ENCODE measurements around the gene RIPOR3. TPM values are rescaled to one million over a fixed set of nuclear protein-coding genes. Genes with fewer than 3 reads are reported as not detected.

RIPOR3 gene
- polyA plus RNA-seq, 2 of the 4 experiments (the other 2 are of a cell fraction) = 0.03 to 0.06 TPM

- TF ChIP-seq ZC3H11A (IDR thresholded peaks at IDR 0.05) = no peak
- TF ChIP-seq MYC (IDR thresholded peaks at IDR 0.05; ENCODE audit: borderline replicate concordance, low read length) = no peak
- 0 out of 2 replicates have a peak, but pooled peaks have one; percentile 35 for TF ChIP-seq ATOH8 (CRISPR knock-in tag; IDR thresholded peaks at IDR 0.05; ENCODE audit: low read depth)
- peak; percentile 41; the same call in 1 of the 2 replicates for TF ChIP-seq GATA3 (IDR thresholded peaks at IDR 0.05; ENCODE audit: borderline replicate concordance)
- TF ChIP-seq KDM1A (IDR thresholded peaks at IDR 0.05; ENCODE audit: low read depth) = no peak
- no peak for TF ChIP-seq ZFP36 (IDR thresholded peaks at IDR 0.05; ENCODE audit: borderline replicate concordance, partially characterized antibody)
- no peak for TF ChIP-seq RFX5 (IDR thresholded peaks at IDR 0.05)
- no peak for TF ChIP-seq POLR2A (IDR thresholded peaks at IDR 0.05; ENCODE audit: low read length)
- no peak for TF ChIP-seq E2F6 (IDR thresholded peaks at IDR 0.05; ENCODE audit: borderline replicate concordance, low read depth)
- TF ChIP-seq BCL3 (IDR thresholded peaks at IDR 0.05) = no peak
- no peak for TF ChIP-seq TFCP2L1 (CRISPR knock-in tag; IDR thresholded peaks at IDR 0.05)
- no peak for TF ChIP-seq BHLHE40 (IDR thresholded peaks at IDR 0.05; ENCODE audit: low read depth, low read length)
- no peak for TF ChIP-seq EHMT2 (IDR thresholded peaks at IDR 0.05; ENCODE audit: low read depth)
- no peak for TF ChIP-seq FOXS1 (CRISPR knock-in tag; IDR thresholded peaks at IDR 0.05)
- TF ChIP-seq HOXB13 (CRISPR knock-in tag; IDR thresholded peaks at IDR 0.05; ENCODE audit: low read depth) = no peak
- TF ChIP-seq HOXB5 (CRISPR knock-in tag; IDR thresholded peaks at IDR 0.05) = no peak
- TF ChIP-seq CEBPB (IDR thresholded peaks at IDR 0.05) = no peak
- TF ChIP-seq NR3C1 (IDR thresholded peaks at IDR 0.05) = no peak
- no peak for TF ChIP-seq ESRRA (IDR thresholded peaks at IDR 0.05; ENCODE audit: borderline replicate concordance, low read length)
- TF ChIP-seq ELK1 (IDR thresholded peaks at IDR 0.05; ENCODE audit: low read depth, low read length) = no peak
These were observed 21.0 kb downstream of the RIPOR3 start (continued) for GRCh38 chr20:50670126-50670862.

- 94% methylated on average over 4 of the region's 4 CpGs for WGBS (ENCODE audit: missing lambda C conversion rate)
- Histone ChIP-seq H3K4me3 (no peak overlapping the region), H3K27ac (peak overlapping the region in 1 of 2 experiments; percentile 88; a peak in 2 of 6 replicates), H3K9me3 (no peaks in the 10 kb centered on the region), H3K4me1 (peaks cover 34% of the 10 kb centered on the region), H3K4me2 (no peak overlapping the region)
- ChIA-PET CTCF (interaction anchor here (1.5 to 11.3 kb wide), 5 partner anchors 12 to 119 kb away, joined by 3 to 90 read pairs (median 17); no protein-coding TSS in a partner anchor), POLR2A (no interaction called here)
- no peak for TF ChIP-seq HOXB5 (CRISPR knock-in tag; IDR thresholded peaks at IDR 0.05)
- no peak for TF ChIP-seq CHD2 (IDR thresholded peaks at IDR 0.05; ENCODE audit: low read length, partially characterized antibody)
- no peak for TF ChIP-seq FOSB (CRISPR knock-in tag; IDR thresholded peaks at IDR 0.05)
- no peak for TF ChIP-seq RAD21 (conservative IDR thresholded peaks at IDR 0.05 in 1 of 2, IDR thresholded peaks at IDR 0.05 in 1 of 2)
- no peak for TF ChIP-seq FOSL2 (IDR thresholded peaks at IDR 0.05)
- TF ChIP-seq FOSL2 (CRISPR knock-in tag; IDR thresholded peaks at IDR 0.05) = no peak
- TF ChIP-seq NPAS2 (CRISPR knock-in tag; IDR thresholded peaks at IDR 0.05; ENCODE audit: borderline replicate concordance) = no peak
- no peak for TF ChIP-seq ZFP36 (IDR thresholded peaks at IDR 0.05; ENCODE audit: borderline replicate concordance, partially characterized antibody)
- no peak for TF ChIP-seq TFCP2L1 (CRISPR knock-in tag; IDR thresholded peaks at IDR 0.05)
- TF ChIP-seq ZC3H11A (IDR thresholded peaks at IDR 0.05) = no peak
- TF ChIP-seq CEBPB (IDR thresholded peaks at IDR 0.05) = no peak
- no peak for TF ChIP-seq POLR2A (IDR thresholded peaks at IDR 0.05; ENCODE audit: low read length)
- no peak for TF ChIP-seq EP300 (IDR thresholded peaks at IDR 0.05)
- TF ChIP-seq ZNF302 (CRISPR knock-in tag; IDR thresholded peaks at IDR 0.05) = no peak
- no peak for TF ChIP-seq EHF (CRISPR knock-in tag; IDR thresholded peaks at IDR 0.05)
- TF ChIP-seq CBX8 (IDR thresholded peaks at IDR 0.05) = no peak
- TF ChIP-seq FOXS1 (CRISPR knock-in tag; IDR thresholded peaks at IDR 0.05) = no peak
- TF ChIP-seq ESRRA (IDR thresholded peaks at IDR 0.05; ENCODE audit: borderline replicate concordance, low read length) = no peak
- no peak for TF ChIP-seq GATA3 (IDR thresholded peaks at IDR 0.05; ENCODE audit: borderline replicate concordance)
- TF ChIP-seq HMGXB4 (CRISPR knock-in tag; IDR thresholded peaks at IDR 0.05; ENCODE audit: borderline replicate concordance) = no peak
- TF ChIP-seq JUNB (IDR thresholded peaks at IDR 0.05) = no peak
- DNase-seq (ENCODE audit: low read depth in 1 of 2, low spot score in 1 of 2) (no peak), FAIRE-seq (no peak), ATAC-seq (no peak)
These were observed 22.5 kb downstream of the RIPOR3 start for GRCh38 chr20:50668798-50669197.
